GM19351 (cell line): ENCODE measurements around the gene MOXD1.
"Not testable (repeated sequence)": the region's sequence is repeated elsewhere in the genome, so short reads cannot be mapped to it uniquely, and the experiment has no call there.

Source experiments
- ATAC-seq: cut with Tn5 transposase; IDR thresholded peaks from one replicate; pipeline ENCODE4 v1.9.1; 2021; ENCODE audit warnings: mild to moderate bottlenecking, moderate library complexity; ENCODE audit not compliant: unreplicated experiment

The MOXD1 gene

GRCh38 chr6:132285004-132285780 lies 116.1 kb downstream of the MOXD1 start:
- no peak for ATAC-seq

GRCh38 chr6:132282696-132283095 lies 118.6 kb downstream of the MOXD1 start:
- ATAC-seq, result no peak

- no peak for ATAC-seq
These were observed 120.8 kb downstream of the MOXD1 start for GRCh38 chr6:132280436-132280835.

- ATAC-seq, result peak; percentile 92
These were observed 121.6 kb downstream of the MOXD1 start for GRCh38 chr6:132279592-132280139.

- no peak for ATAC-seq
These were observed 126.0 kb downstream of the MOXD1 start for GRCh38 chr6:132275066-132275970.

- ATAC-seq, result no peak
These were observed 128.5 kb downstream of the MOXD1 start for GRCh38 chr6:132272776-132273175.

- ATAC-seq, result no peak
These were observed 130.4 kb downstream of the MOXD1 start for GRCh38 chr6:132270726-132271402.

- not testable (repeated sequence) for ATAC-seq
These were observed 132.6 kb downstream of the MOXD1 start for GRCh38 chr6:132268666-132269065.

GRCh38 chr6:132268209-132268608 lies 133.1 kb downstream of the MOXD1 start:
- no peak for ATAC-seq

GRCh38 chr6:132265451-132266097 lies 135.7 kb downstream of the MOXD1 start:
- ATAC-seq, result no peak

GRCh38 chr6:132264021-132264500 lies 137.2 kb downstream of the MOXD1 start:
- ATAC-seq, result no peak

GRCh38 chr6:132261354-132261753 lies 139.9 kb downstream of the MOXD1 start:
- no peak for ATAC-seq

GRCh38 chr6:132259070-132259469 lies 142.2 kb downstream of the MOXD1 start:
- no peak for ATAC-seq

GRCh38 chr6:132257561-132257960 lies 143.7 kb downstream of the MOXD1 start:
- ATAC-seq, result no peak

GRCh38 chr6:132256457-132256856 lies 144.8 kb downstream of the MOXD1 start:
- no peak for ATAC-seq

GRCh38 chr6:132253906-132254305 lies 147.4 kb downstream of the MOXD1 start:
- no peak for ATAC-seq

- no peak for ATAC-seq
These were observed 148.1 kb downstream of the MOXD1 start for GRCh38 chr6:132253211-132253610.

- no peak for ATAC-seq
These were observed 149.2 kb downstream of the MOXD1 start for GRCh38 chr6:132252113-132252512.

- no peak for ATAC-seq
These were observed 149.6 kb downstream of the MOXD1 start for GRCh38 chr6:132251711-132252110.

- ATAC-seq, result no peak
These were observed 153.7 kb downstream of the MOXD1 start for GRCh38 chr6:132247381-132248159.
